Measurements from ENCODE around the gene ADAM29. TPM values are rescaled to one million over a fixed set of nuclear protein-coding genes. Genes with fewer than 3 reads are reported as not detected.

The ADAM29 gene
- total RNA-seq, 1 experiment from 2014 or later = not detected

DNA sequence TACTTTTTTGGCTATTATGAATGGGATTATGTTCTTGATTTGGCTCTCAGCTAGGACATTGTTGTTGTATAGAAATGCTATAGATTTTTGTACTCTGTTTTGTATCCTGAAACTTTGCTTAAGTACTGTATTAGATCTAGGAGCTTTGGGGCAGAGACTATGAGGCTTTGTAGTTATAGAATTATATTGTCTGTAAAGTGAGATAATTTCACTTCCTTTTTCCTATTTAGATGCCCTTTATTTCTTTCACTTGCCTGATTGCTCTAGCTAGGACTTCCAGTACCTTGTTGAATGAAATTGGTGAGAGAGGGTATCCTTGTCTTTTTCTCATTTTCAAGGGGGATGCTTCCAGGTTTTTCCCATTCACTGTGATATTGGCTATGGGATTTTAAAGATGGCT lies 28.1 kb downstream of the ADAM29 start:
- Histone ChIP-seq H3K4me3 (ENCODE audit: low read depth, low read length) (no peak overlapping the region), H3K27me3 (replicated peaks; ENCODE audit: control insufficient read depth, insufficient read depth, low read length) (no peaks in the 10 kb centered on the region), H3K36me3 (ENCODE audit: control insufficient read depth, insufficient read depth, low read length) (no peaks in the 10 kb centered on the region), H3K4me1 (no peaks in the 10 kb centered on the region), H3K9me3 (no peaks in the 10 kb centered on the region)
- POLR2A ChIA-PET = no interaction called here
- H3K9me3 Mint-ChIP-seq (ENCODE audit: unreplicated experiment) = peaks cover 20% of the 10 kb centered on the region
- intact Hi-C loops (cut with micrococcal nuclease; ENCODE audit: unreplicated experiment) = no loop called here
- CTCF ChIA-PET = no interaction called here
- no peak overlapping the region for H3K27ac Mint-ChIP-seq (ENCODE audit: unreplicated experiment)
- DNase-seq = no peak
- peaks cover 6% of the 10 kb centered on the region for H3K27me3 Mint-ChIP-seq (ENCODE audit: insufficient read depth, unreplicated experiment)
- no peak overlapping the region for H3K4me3 Mint-ChIP-seq (ENCODE audit: unreplicated experiment)
- no TSS peak for BruUV-seq (replicated peaks)
- TF ChIP-seq, protein P1, sequence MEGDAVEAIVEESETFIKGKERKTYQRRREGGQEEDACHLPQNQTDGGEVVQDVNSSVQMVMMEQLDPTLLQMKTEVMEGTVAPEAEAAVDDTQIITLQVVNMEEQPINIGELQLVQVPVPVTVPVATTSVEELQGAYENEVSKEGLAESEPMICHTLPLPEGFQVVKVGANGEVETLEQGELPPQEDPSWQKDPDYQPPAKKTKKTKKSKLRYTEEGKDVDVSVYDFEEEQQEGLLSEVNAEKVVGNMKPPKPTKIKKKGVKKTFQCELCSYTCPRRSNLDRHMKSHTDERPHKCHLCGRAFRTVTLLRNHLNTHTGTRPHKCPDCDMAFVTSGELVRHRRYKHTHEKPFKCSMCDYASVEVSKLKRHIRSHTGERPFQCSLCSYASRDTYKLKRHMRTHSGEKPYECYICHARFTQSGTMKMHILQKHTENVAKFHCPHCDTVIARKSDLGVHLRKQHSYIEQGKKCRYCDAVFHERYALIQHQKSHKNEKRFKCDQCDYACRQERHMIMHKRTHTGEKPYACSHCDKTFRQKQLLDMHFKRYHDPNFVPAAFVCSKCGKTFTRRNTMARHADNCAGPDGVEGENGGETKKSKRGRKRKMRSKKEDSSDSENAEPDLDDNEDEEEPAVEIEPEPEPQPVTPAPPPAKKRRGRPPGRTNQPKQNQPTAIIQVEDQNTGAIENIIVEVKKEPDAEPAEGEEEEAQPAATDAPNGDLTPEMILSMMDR (IDR thresholded peaks at IDR 0.05; ENCODE audit: insufficient read depth in 1 of 2, low read depth in 1 of 2, low read length in 1 of 2, severe bottlenecking in 1 of 2, unreplicated experiment in 1 of 2) = no peak
- H3K36me3 Mint-ChIP-seq (ENCODE audit: insufficient read depth, unreplicated experiment) = no peaks in the 10 kb centered on the region
- no peaks in the 10 kb centered on the region for H3K4me1 Mint-ChIP-seq (ENCODE audit: low read depth, unreplicated experiment)

DNA sequence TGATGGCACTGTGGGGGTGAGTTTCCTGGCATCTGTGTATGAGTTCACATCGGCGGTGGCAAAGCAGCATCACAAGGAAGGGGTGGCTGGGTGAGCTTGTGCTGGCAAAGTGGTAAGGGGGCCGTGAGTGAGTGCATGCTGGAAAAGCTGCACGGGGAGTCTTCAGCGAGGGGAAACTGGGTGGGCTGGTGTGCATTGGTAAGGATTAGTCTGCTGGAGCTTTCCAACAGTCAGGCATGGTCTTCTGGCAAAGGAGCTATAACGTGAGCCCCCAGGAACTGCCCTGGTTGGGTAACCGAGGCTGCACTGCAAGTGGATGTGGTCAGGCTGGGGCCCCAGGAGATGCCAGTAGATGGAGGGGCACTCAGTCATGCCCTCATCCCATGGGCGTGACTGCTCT lies 30.7 kb downstream of the ADAM29 start:
- no peaks in the 10 kb centered on the region for H3K4me1 ChIP-seq
- no peaks in the 10 kb centered on the region for H3K4me1 Mint-ChIP-seq (ENCODE audit: low read depth, unreplicated experiment)
- no peak overlapping the region for H3K27ac Mint-ChIP-seq (ENCODE audit: unreplicated experiment)
- no TSS peak for BruUV-seq (replicated peaks)
- DNase-seq = no peak
- H3K27me3 Mint-ChIP-seq (ENCODE audit: insufficient read depth, unreplicated experiment) = peaks cover 3% of the 10 kb centered on the region
- no peaks in the 10 kb centered on the region for H3K27me3 ChIP-seq (replicated peaks; ENCODE audit: control insufficient read depth, insufficient read depth, low read length)
- intact Hi-C loops (cut with micrococcal nuclease; ENCODE audit: unreplicated experiment) = no loop called here
- ChIA-PET CTCF (no interaction called here), POLR2A (no interaction called here)
- H3K9me3 ChIP-seq = no peaks in the 10 kb centered on the region
- TF ChIP-seq, protein P1 (IDR thresholded peaks at IDR 0.05; ENCODE audit: insufficient read depth in 1 of 2, low read depth in 1 of 2, low read length in 1 of 2, severe bottlenecking in 1 of 2, unreplicated experiment in 1 of 2) = no peak
- no peaks in the 10 kb centered on the region for H3K36me3 ChIP-seq (ENCODE audit: control insufficient read depth, insufficient read depth, low read length)
- H3K36me3 Mint-ChIP-seq (ENCODE audit: insufficient read depth, unreplicated experiment) = no peaks in the 10 kb centered on the region
- H3K4me3 Mint-ChIP-seq (ENCODE audit: unreplicated experiment) = no peak overlapping the region
- no peaks in the 10 kb centered on the region for H3K9me3 Mint-ChIP-seq (ENCODE audit: unreplicated experiment)
- no peak overlapping the region for H3K4me3 ChIP-seq (ENCODE audit: low read depth, low read length)

DNA sequence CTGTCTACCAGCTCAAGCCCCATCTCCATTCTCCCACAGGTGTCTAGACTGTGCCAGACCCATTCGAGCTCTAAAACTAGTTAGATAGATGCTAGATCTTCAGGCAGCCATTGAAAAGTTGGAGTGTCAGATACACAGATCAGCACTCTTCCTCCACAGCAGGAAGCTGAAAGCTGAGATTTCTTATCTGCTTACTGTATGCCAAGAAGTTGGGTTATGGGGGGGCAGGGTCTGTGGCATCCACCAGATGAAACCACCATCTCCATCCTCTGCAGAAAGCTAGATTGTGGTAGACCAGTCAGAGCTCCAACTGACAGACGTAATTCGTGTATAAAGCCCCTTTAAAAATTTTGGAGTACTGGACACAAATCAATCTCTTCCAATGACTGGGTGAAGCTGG lies 54.8 kb downstream of the ADAM29 start:
- no peaks in the 10 kb centered on the region for H3K9me3 ChIP-seq
- H3K4me1 Mint-ChIP-seq (ENCODE audit: low read depth, unreplicated experiment) = no peaks in the 10 kb centered on the region
- H3K27me3 Mint-ChIP-seq (ENCODE audit: insufficient read depth, unreplicated experiment) = no peaks in the 10 kb centered on the region
- TF ChIP-seq, protein P1 (IDR thresholded peaks at IDR 0.05; ENCODE audit: insufficient read depth in 1 of 2, low read depth in 1 of 2, low read length in 1 of 2, severe bottlenecking in 1 of 2, unreplicated experiment in 1 of 2) = no peak
- H3K4me1 ChIP-seq = no peaks in the 10 kb centered on the region
- no peaks in the 10 kb centered on the region for H3K27me3 ChIP-seq (replicated peaks; ENCODE audit: control insufficient read depth, insufficient read depth, low read length)
- no peaks in the 10 kb centered on the region for H3K36me3 ChIP-seq (ENCODE audit: control insufficient read depth, insufficient read depth, low read length)
- no TSS peak for BruUV-seq (replicated peaks)
- no peak for DNase-seq
- no peak overlapping the region for H3K27ac Mint-ChIP-seq (ENCODE audit: unreplicated experiment)
- no peak overlapping the region for H3K4me3 Mint-ChIP-seq (ENCODE audit: unreplicated experiment)
- no peaks in the 10 kb centered on the region for H3K9me3 Mint-ChIP-seq (ENCODE audit: unreplicated experiment)
- no peak overlapping the region for H3K4me3 ChIP-seq (ENCODE audit: low read depth, low read length)
- POLR2A ChIA-PET = no interaction called here
- no peaks in the 10 kb centered on the region for H3K36me3 Mint-ChIP-seq (ENCODE audit: insufficient read depth, unreplicated experiment)
- intact Hi-C loops (cut with micrococcal nuclease; ENCODE audit: unreplicated experiment) = no loop called here
- CTCF ChIA-PET = no interaction called here

Data from Caco-2 (cell line).